A549 (cell line): ENCODE measurements around the gene RABEP1. TPM values are rescaled to one million over a fixed set of nuclear protein-coding genes. Genes with fewer than 3 reads are reported as not detected.

Source experiments
- ATAC-seq, 2 experiments: fragments of 200-7000 bp in 1 of 2; fragments of >200 bp in 1 of 2; cut with Nextera tagmentation in 1 of 2; cut with Tn5 transposase in 1 of 2; 3 replicates each; pipeline versions ENCODE4 v1.8.0 to v1.9.1; 2018 to 2020; ENCODE audit warnings: mild to moderate bottlenecking in 1 of 2, moderate library complexity in 1 of 2
- CTCF ChIA-PET: fragments of 300-600 bp; sonication (Branson Sonifier 250); formaldehyde crosslinking; extraction: SDS; loops from one replicate; lab custom pipeline; 2021; ENCODE audit warnings: antibody characterized with exemption, inconsistent platforms; lab: Yijun Ruan, JAX
- POLR2A ChIA-PET: fragments of 350-600 bp; formaldehyde crosslinking; extraction: SDS; loops from one replicate; lab custom pipeline; 2021; ENCODE audit warnings: antibody characterized with exemption, inconsistent platforms; lab: Yijun Ruan, JAX
- DNase-seq, 2 experiments: peaks; one replicate each; pipeline versions ENCODE4 v3.0.0 to v3.0.0-alpha.2; 2011 to 2016; ENCODE audit warnings: low read depth in 1 of 2, low spot score in 1 of 2
- FAIRE-seq: peaks from 2 replicates; lab custom pipeline; 2011; peaks lifted over from hg19 to GRCh38; lab: Jason Lieb, UNC
- H3K27ac ChIP-seq, 2 experiments: fragments of >200 bp; sonication (Bioruptor Twin); formaldehyde crosslinking; 3 replicates each; pipeline ENCODE4 v1.5.1; 2016 to 2017
- H3K4me1 ChIP-seq: fragments of >200 bp; sonication (Bioruptor Twin); formaldehyde crosslinking; 3 replicates; pipeline ENCODE4 v1.6.1; 2016
- H3K4me2 ChIP-seq: fragments of >200 bp; sonication (Bioruptor Twin); formaldehyde crosslinking; 3 replicates; pipeline ENCODE4 v1.6.1; 2016
- H3K4me3 ChIP-seq: fragments of >200 bp; sonication (Bioruptor Twin); formaldehyde crosslinking; 3 replicates; pipeline ENCODE4 v1.5.1; 2016
- H3K9me3 ChIP-seq: fragments of >200 bp; sonication (Bioruptor Twin); formaldehyde crosslinking; 3 replicates; pipeline ENCODE4 v1.6.1; 2016
- EP300 ChIP-seq, 2 experiments: fragments of >200 bp; sonication (Bioruptor Twin); formaldehyde crosslinking; IDR thresholded peaks; 2 replicates in 1 of 2; 3 replicates in 1 of 2; pipeline ENCODE4 v1.6.1; 2016 to 2017
- ESRRA ChIP-seq: fragments of 150-350 bp; IDR thresholded peaks from 2 replicates; pipeline ENCODE4 v1.6.1; 2014; ENCODE audit warnings: mild to moderate bottlenecking, low read length, borderline replicate concordance
- HEYL ChIP-seq: fragments of 250-450 bp; sonication (Bioruptor Pico); IDR thresholded peaks from 2 replicates; pipeline ENCODE4 v1.8.0; 2021; ENCODE audit warnings: mild to moderate bottlenecking, moderate library complexity
- JUN ChIP-seq, 2 experiments: fragments of >200 bp; sonication (Bioruptor Twin); formaldehyde crosslinking; IDR thresholded peaks; 2 replicates in 1 of 2; 3 replicates in 1 of 2; pipeline ENCODE4 v1.6.1; 2016 to 2017
- JUNB ChIP-seq: fragments of >200 bp; sonication (Bioruptor Twin); formaldehyde crosslinking; IDR thresholded peaks from 2 replicates; pipeline ENCODE4 v1.6.1; 2016
- KDM1A ChIP-seq: fragments of 200-600 bp; sonication (generic); IDR thresholded peaks from 2 replicates; pipeline ENCODE4 v1.6.1; 2016; ENCODE audit warnings: low read depth, mild to moderate bottlenecking
- MAFK ChIP-seq: fragments of 450-650 bp; IDR thresholded peaks from 2 replicates; pipeline ENCODE4 v1.6.1; 2014; ENCODE audit not compliant: partially characterized antibody
- MAZ ChIP-seq: fragments of 150-350 bp; IDR thresholded peaks from 2 replicates; pipeline ENCODE4 v1.6.1; 2014; ENCODE audit warnings: antibody characterized with exemption, low read depth, low read length, borderline replicate concordance
- PHF8 ChIP-seq: fragments of 200-600 bp; sonication (generic); IDR thresholded peaks from 2 replicates; pipeline ENCODE4 v1.6.1; 2016; ENCODE audit warnings: low read depth, mild to moderate bottlenecking, antibody characterized with exemption, moderate library complexity, borderline replicate concordance
- RCOR1 ChIP-seq: fragments of 150-350 bp; IDR thresholded peaks from 2 replicates; pipeline ENCODE4 v1.6.1; 2014; ENCODE audit warnings: antibody characterized with exemption, low read length, low read depth
- RFX5 ChIP-seq: fragments of 450-650 bp; IDR thresholded peaks from 2 replicates; pipeline ENCODE4 v1.7.1; 2014; ENCODE audit warnings: antibody characterized with exemption, mild to moderate bottlenecking, moderate library complexity
- RNF2 ChIP-seq: fragments of 200-600 bp; sonication (generic); IDR thresholded peaks from 2 replicates; pipeline ENCODE4 v1.6.1; 2016; ENCODE audit warnings: low read depth, mild to moderate bottlenecking, antibody characterized with exemption, moderate library complexity, borderline replicate concordance
- SMC3 ChIP-seq: fragments of >200 bp; sonication (Bioruptor Twin); formaldehyde crosslinking; IDR thresholded peaks from 3 replicates; pipeline ENCODE4 v1.6.1; 2018; ENCODE audit warnings: inconsistent platforms
- SREBF2 ChIP-seq: fragments of 450-650 bp; IDR thresholded peaks from 2 replicates; pipeline ENCODE4 v1.6.1; 2014; ENCODE audit warnings: mild to moderate bottlenecking, moderate library complexity
- TP53 ChIP-seq: fragments of 250-450 bp; sonication (Bioruptor Pico); IDR thresholded peaks from 2 replicates; pipeline ENCODE4 v1.5.0; 2021; ENCODE audit warnings: mild to moderate bottlenecking, moderate library complexity
- ZC3H11A ChIP-seq: fragments of 450-650 bp; IDR thresholded peaks from 2 replicates; pipeline ENCODE4 v1.6.1; 2014; ENCODE audit warnings: antibody characterized with exemption, mild to moderate bottlenecking
- ZNF302 ChIP-seq: fragments of 250-450 bp; sonication (Bioruptor Pico); IDR thresholded peaks from 2 replicates; pipeline ENCODE4 v1.9.0; 2021; ENCODE audit warnings: inconsistent platforms, mild to moderate bottlenecking, moderate library complexity
- WGBS: methylation state at CpG from one replicate; pipeline ENCODE4 v1.1.6; 2017; ENCODE audit errors: missing lambda C conversion rate; 5-methylcytosine and 5-hydroxymethylcytosine counted together
- polyA plus RNA-seq, 4 experiments: library from polyadenylated mRNA; depleted of rRNA in 3 of 4; stranded (reverse); fragments of >200 nt; fragmentation: RNase III in 1 of 4; extraction: RNeasy Plus Mini Kit Qiagen cat#74134 plus additional on column Dnase treatment in 1 of 4; gene quantifications; 2 replicates in 3 of 4; 3 replicates in 1 of 4; pipeline ENCODE4 v1.2.3, GENCODE V29; 2011 to 2017
- TF ChIP-seq, protein P1 (sequence below): fragments of >200 bp; sonication (Bioruptor Twin); formaldehyde crosslinking; IDR thresholded peaks from 3 replicates; pipeline ENCODE4 v1.5.1; 2016
- TF ChIP-seq, protein P2 (sequence below): fragments of >200 bp; sonication (Bioruptor Twin); formaldehyde crosslinking; IDR thresholded peaks from 2 replicates; pipeline ENCODE4 v1.6.1; 2016
- TF ChIP-seq, protein P3 (sequence below): fragments of 450-650 bp; IDR thresholded peaks from 2 replicates; pipeline ENCODE4 v1.6.1; 2014; ENCODE audit warnings: antibody characterized with exemption
- TF ChIP-seq, protein P4 (sequence below): fragments of >200 bp; sonication (Bioruptor Twin); formaldehyde crosslinking; IDR thresholded peaks from 3 replicates; pipeline ENCODE4 v1.6.1; 2016
- TF ChIP-seq, protein P5 (sequence below): IDR thresholded peaks from 2 replicates; pipeline ENCODE4 v1.6.1; 2012; ENCODE audit warnings: low read depth, borderline replicate concordance

Gene RABEP1
- polyA plus RNA-seq, 2 of the 4 experiments (the other 2 are of a cell fraction), result 44.7 to 65.5 TPM

DNA sequence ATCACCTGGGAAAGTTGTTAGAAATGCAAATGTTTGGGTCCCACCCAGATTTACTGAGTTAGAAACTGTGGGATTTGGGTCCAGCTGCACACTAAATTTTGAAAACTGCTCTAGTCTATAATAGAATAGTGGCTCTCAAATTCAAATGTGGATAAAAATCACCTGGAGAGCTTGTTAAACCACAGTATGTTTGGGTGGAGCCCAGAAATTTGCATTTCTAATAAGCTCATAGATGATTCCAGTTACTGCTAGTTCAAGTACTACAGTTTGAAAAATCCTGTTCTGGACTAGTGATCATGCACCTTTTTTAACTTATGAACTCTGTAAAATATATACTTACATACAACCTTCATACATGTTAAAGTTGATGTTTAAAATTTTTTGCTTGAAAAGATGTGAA, 27.8 kb downstream of the RABEP1 start:
- DNase-seq (no peak), FAIRE-seq (peak; percentile 43), ATAC-seq (no peak)
- Histone ChIP-seq H3K4me1 (no peaks in the 10 kb centered on the region), H3K27ac (no peak overlapping the region), H3K4me3 (no peak overlapping the region), H3K9me3 (no peaks in the 10 kb centered on the region)
- ChIA-PET CTCF (interaction anchor here (1.1 kb wide), 1 partner anchor 17 kb away, joined by 3 read pairs; no protein-coding TSS in a partner anchor), POLR2A (no interaction called here)
- TF ChIP-seq RFX5, result no peak
- TF ChIP-seq PHF8, result no peak
- no peak for TF ChIP-seq MAZ
- TF ChIP-seq, protein P1, sequence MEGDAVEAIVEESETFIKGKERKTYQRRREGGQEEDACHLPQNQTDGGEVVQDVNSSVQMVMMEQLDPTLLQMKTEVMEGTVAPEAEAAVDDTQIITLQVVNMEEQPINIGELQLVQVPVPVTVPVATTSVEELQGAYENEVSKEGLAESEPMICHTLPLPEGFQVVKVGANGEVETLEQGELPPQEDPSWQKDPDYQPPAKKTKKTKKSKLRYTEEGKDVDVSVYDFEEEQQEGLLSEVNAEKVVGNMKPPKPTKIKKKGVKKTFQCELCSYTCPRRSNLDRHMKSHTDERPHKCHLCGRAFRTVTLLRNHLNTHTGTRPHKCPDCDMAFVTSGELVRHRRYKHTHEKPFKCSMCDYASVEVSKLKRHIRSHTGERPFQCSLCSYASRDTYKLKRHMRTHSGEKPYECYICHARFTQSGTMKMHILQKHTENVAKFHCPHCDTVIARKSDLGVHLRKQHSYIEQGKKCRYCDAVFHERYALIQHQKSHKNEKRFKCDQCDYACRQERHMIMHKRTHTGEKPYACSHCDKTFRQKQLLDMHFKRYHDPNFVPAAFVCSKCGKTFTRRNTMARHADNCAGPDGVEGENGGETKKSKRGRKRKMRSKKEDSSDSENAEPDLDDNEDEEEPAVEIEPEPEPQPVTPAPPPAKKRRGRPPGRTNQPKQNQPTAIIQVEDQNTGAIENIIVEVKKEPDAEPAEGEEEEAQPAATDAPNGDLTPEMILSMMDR, result no peak
- TF ChIP-seq ZNF302 (CRISPR knock-in tag), result no peak
- TF ChIP-seq, all 56 proteins: peak for 0
- H3K4me2 ChIP-seq, result no peak overlapping the region

DNA sequence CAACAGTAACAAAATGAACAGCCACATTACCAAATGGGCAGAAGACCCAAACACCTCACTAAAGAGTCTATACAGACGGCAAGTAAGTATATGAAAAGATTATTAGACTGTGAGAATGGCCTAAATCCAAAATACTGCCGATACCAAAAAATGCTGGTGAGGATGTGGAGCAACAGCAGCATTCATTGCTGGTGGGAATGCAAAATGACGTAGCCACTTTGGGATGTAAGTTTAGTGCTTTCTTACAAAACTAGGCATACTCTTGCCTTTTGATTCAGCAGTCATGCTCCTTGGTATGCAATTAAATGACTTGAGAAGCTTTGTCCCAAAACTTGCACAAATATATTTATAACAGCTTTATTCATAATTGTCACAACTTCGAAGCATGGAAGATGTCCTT, 43.8 kb downstream of the RABEP1 start:
- FAIRE-seq (no peak), ATAC-seq (no peak), DNase-seq (no peak)
- H3K4me1 ChIP-seq, result no peaks in the 10 kb centered on the region
- POLR2A ChIA-PET, result no interaction called here
- H3K9me3 ChIP-seq, result peaks cover 20% of the 10 kb centered on the region
- no peak overlapping the region for H3K4me3 ChIP-seq
- no peak overlapping the region for H3K27ac ChIP-seq
- TF ChIP-seq HEYL (CRISPR knock-in tag) (no peak), KDM1A (no peak), ZNF302 (CRISPR knock-in tag) (no peak), JUNB (no peak), RNF2 (no peak), MAZ (no peak), JUN (IDR thresholded peaks at IDR 0.05) (no peak), EP300 (IDR thresholded peaks at IDR 0.05) (no peak), ZC3H11A (no peak), TP53 (no peak), PHF8 (no peak), RCOR1 (no peak), SREBF2 (no peak), SMC3 (no peak), ESRRA (no peak), MAFK (no peak)
- TF ChIP-seq, protein P2, sequence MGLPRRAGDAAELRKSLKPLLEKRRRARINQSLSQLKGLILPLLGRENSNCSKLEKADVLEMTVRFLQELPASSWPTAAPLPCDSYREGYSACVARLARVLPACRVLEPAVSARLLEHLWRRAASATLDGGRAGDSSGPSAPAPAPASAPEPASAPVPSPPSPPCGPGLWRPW, result no peak
- TF ChIP-seq, protein P3, sequence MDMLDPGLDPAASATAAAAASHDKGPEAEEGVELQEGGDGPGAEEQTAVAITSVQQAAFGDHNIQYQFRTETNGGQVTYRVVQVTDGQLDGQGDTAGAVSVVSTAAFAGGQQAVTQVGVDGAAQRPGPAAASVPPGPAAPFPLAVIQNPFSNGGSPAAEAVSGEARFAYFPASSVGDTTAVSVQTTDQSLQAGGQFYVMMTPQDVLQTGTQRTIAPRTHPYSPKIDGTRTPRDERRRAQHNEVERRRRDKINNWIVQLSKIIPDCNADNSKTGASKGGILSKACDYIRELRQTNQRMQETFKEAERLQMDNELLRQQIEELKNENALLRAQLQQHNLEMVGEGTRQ, result no peak
- TF ChIP-seq, protein P4, sequence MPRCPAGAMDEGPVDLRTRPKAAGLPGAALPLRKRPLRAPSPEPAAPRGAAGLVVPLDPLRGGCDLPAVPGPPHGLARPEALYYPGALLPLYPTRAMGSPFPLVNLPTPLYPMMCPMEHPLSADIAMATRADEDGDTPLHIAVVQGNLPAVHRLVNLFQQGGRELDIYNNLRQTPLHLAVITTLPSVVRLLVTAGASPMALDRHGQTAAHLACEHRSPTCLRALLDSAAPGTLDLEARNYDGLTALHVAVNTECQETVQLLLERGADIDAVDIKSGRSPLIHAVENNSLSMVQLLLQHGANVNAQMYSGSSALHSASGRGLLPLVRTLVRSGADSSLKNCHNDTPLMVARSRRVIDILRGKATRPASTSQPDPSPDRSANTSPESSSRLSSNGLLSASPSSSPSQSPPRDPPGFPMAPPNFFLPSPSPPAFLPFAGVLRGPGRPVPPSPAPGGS, result no peak
- TF ChIP-seq, protein P5, sequence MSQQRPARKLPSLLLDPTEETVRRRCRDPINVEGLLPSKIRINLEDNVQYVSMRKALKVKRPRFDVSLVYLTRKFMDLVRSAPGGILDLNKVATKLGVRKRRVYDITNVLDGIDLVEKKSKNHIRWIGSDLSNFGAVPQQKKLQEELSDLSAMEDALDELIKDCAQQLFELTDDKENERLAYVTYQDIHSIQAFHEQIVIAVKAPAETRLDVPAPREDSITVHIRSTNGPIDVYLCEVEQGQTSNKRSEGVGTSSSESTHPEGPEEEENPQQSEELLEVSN, result no peak
- WGBS, result 91% methylated on average over 4 of the region's 4 CpGs
- CTCF ChIA-PET, result interaction anchor here (1.3 kb wide), 1 partner anchor 10 kb away, joined by 4 read pairs; no protein-coding TSS in a partner anchor
- H3K4me2 ChIP-seq, result no peak overlapping the region
